GM21619 (cell line): ENCODE data around the gene UBE2S.

Source experiments
- ATAC-seq: cut with Tn5 transposase; IDR thresholded peaks from one replicate; pipeline ENCODE4 v1.9.1; 2021; ENCODE audit not compliant: unreplicated experiment

UBE2S gene

DNA sequence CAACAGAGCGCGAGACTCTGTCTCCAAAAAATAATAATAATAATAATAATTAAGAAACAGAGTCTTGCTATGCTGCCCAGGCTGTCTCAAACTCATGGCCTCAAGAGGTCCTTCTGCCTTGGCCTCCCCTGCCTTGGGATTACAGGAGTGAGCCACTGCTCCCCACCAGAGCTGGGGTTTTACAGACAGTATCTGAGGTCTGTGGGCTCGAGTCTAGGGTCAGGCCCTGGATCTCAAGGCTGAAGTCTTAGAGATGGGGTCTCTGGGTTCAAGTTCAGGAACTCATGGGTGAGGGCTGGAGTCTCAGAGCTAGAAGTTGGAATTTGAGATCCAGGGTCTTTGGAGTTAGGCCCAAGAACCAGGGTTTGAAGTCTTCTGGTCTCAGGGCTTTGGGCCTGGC lies 40.8 kb downstream of the UBE2S start:
- no peak for ATAC-seq

DNA sequence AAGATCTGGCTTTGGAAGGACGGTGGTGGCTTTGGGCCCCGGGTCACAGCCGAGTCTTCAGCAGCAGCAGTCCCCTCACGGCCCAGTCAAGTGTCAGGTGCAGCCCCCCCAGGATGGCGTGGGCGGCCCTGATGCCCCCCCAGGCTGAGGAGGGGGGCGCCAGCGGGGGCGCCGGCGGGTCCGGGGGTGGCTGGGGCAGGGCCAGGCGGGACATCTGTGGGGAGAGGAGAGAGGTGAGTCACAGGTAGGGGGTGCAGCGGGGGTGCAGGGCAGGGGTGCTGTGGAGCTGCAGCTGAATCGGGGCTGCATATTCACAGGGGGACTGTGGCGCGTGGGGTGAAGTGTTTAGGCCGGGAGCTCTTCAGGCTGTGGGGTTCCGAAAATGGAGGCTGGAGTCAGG lies 41.6 kb downstream of the UBE2S start:
- no peak for ATAC-seq

DNA sequence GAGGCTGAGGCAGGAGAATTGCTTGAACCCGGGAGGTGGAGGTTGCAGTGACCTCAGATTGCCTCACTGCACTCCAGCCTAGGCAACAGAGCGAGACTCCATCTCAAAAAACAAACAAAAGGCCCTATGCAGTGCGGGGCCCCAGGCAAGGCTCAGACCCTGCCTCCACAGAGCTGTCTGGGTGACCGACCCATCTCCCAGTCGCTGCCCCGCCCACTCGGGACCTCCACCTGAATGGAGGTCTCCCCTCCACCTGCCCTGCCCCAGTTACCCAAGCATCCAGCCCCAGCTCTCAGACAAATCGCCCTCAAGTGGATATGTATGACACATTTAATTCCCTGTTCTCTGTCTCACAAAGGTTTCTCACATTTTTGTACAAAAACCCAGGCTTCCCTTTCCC lies 42.3 kb downstream of the UBE2S start:
- no peak for ATAC-seq

DNA sequence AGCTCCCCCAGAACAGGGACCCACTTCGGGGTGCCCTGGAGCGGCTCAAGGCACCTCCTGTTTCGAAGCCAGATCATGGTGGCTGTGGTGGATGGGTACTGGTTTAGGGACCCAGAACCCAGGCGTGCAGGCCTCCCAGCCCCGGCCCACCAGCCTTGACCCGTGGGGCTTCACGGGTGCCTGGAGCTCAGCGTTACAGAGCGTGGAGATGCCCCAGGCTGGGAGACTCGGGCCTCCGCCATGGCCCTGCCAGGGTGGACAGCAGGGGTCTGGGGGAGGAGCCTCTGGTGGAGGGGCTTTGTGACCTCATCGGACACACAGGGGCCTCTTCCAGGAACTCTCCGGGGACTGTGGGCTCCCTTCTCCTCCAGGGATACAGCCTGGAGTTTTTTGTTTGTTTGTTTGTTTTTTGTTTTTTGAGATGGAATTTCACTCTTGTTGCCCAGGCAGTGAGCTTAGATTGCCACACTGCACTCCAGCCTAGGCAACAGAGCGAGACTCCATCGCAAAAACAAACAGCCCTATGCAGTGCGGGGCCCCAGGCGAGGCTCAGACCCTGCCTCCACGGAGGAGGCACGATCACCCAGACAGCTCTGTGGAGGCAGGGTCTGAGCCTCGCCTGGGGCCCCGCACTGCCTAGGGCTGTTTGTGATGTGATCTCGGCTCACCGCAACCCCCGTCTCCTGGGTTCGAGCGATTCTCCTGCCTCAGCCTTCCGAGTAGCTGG lies 44.4 kb downstream of the UBE2S start, which contains the start of gene GARIN5B:
Gene GARIN5B (minus strand): TSS at position 271 of the 727 bp plus-strand sequence. CDS start 194 bp downstream, at position 77.
- ATAC-seq: no peak

DNA sequence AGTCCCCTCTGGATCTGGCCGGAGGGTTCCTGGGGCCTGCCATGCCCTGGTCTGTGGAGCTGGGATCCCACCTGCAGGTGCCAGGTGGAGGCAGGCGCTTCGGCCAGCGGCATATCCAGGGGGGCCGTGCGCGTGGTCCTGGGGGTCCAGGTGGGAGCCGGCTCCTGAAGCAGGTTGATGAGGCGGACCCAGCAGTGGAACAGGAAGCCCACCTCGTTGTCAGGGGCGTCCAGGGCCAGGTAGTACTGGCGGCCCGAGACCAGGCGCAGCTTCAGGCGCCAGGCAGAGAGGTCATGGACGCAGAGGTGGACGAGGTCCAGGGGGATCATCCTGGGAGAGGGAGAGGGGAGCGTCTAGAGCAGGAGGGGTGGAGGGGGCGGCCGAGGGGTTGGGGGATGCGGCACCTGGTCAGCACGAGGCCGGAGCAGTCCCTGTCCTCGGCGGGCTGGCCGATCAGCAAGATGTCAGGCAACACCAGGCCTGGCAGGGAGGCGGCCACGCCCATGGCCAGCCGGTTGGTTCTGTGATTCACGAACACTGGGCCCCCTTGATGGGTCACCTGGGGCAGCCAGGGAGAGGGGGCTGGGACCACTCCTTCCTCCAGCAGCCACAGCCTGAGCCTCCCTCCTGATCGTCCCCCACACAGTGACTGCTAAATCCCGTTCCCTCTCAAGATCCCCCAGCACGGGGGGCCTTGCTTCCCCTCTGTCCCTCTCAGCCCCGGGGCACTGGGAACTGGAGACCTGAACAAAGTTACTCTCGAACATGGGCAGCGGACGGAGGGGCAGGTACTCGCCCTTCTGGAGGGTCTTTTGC lies 45.2 kb downstream of the UBE2S start:
- ATAC-seq: no peak

DNA sequence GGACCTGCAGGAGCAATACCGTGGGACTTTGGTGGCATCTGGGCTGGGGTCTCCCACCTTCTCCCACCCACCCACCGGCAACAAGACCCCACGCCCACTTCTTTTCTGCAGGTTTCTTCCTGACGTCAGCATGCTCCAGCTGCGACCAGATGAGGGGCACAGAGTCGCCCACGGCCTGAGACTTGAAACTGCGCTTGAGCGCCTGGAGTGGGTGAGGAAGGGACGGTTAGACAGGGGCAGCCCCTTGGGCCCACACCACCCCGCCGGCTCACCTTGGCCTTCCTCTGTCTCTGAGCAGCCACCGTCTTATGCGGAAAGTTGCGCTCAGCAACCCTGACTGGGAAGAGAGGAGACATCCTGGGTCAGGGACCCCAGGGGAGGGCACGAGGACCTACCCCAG lies 46.7 kb downstream of the UBE2S start:
- ATAC-seq: no peak

DNA sequence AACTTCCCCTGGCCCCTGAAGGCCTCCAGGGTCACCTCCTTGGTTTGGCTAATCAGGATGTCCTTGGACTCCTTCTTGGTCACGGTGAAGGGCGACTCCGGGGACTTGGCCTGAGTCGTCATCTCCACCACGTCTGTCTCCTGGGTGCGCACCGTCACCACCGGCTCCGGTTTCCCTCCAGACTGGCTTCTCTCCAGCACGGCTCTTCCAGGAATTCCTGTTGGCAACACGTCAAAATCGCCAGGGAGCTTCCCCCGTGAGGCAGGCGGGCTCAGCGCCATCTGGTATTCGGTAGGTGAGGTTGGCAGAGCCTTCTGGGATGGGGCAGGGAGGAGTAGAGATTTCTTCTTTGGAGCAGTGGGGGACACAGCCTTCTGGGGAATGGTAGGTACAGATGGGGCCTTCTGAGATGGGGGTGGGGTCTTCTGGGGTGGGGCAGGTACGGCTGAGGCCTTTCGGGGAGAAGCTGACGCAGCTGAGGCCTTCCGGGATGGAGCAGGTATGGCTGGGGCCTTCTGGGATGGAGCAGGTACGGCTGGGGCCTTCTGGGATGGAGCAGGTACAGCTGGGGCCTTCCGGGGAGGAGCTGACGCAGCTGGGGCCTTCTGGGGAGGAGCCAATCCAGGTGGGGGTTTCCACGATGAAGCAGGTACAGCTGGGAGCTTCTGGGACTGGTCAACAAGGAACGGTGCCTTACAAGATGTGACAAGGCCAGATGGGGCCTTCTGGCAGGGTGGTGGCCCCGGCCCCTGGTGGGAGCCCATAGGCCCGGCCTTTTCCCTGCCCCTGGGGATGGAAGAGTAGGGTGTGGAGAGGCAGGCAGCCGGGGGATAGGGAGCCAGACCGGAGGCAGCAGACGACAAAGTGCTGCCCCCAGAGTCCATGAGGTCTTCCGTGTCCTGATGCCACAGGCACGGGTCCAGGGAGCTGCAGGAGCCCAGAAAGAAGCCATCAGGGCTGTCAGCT lies 48.4 kb downstream of the UBE2S start:
- no peak for ATAC-seq

DNA sequence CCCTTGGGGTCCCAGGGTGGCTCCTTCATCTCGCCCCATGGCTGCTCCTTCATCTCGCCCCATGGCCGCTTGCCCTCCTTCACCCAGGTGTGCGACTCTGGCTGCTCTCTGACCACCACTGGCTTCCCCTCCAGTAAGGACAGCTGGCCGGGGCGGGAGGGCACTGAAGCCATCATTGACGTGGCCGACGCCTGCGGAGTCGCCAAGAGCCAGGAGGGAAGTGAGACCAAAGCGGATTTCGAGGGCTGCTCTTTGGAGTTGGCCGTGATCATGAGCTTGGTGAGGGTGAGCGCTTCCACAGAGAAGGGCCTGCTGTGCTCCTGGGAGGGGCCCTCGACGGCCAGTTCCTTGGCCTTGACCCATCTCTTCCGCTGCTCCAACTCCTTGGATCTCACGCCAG lies 49.1 kb downstream of the UBE2S start:
- ATAC-seq: no peak

DNA sequence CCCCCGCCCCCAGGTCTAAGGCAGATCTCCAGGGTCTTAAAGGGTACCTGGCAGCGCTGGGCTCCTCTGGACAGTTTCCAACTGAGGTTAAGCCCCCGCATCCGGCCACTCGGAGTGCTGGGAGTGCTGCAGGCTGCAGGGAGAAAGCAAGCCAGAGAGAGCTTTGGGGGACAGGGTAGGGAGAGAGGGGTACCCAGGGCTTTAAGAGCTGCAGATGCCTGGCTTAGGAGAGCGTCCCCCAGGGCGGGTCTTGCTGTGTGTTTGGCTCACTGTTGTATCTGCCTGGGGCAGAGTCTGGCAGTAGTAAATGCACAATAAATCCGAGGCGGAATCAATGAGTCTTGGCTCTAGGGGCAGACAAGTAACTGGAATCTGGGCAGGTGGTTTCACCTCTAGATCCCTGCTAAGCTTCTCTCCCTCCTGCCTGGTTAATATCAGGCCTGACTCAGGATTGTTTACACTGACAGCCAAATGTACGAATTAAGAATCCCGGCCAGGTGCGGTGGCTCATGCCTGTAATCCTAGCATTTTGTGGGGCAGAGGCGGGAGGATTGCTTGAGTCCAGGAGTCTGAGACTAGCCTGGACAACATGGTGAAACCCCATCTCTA lies 52.3 kb downstream of the UBE2S start:
- ATAC-seq: no peak

DNA sequence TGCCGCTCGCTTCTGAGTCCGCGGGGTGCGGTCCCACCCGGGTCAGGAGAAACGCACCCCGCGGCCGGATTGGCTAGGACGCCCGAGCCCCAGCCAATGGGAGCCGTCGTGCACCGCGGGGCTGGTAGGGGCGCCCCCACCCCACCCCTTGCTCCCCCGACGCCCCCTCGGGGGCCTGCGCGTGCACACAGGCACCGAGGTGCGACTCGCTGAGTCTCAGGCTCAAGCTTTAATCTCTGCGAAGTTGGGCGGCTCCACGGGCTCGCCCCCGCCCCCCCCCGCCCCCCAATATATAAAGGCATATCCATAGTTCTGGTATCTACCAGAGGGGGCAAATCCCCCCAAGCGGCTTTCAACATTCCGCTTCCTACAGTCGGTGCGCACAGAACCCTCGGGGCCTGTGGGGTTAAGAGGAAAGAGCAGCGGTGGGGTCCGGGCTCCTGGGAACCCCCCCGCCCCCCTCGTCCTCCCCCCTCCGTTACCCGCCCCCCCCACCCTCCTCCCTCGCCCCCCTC lies 52.8 kb downstream of the UBE2S start, which contains the start of gene COX6B2:
Gene COX6B2 (minus strand): TSS at position 22 of the 515 bp plus-strand sequence. CDS start 198 bp downstream, outside the sequence.
- ATAC-seq: no peak

DNA sequence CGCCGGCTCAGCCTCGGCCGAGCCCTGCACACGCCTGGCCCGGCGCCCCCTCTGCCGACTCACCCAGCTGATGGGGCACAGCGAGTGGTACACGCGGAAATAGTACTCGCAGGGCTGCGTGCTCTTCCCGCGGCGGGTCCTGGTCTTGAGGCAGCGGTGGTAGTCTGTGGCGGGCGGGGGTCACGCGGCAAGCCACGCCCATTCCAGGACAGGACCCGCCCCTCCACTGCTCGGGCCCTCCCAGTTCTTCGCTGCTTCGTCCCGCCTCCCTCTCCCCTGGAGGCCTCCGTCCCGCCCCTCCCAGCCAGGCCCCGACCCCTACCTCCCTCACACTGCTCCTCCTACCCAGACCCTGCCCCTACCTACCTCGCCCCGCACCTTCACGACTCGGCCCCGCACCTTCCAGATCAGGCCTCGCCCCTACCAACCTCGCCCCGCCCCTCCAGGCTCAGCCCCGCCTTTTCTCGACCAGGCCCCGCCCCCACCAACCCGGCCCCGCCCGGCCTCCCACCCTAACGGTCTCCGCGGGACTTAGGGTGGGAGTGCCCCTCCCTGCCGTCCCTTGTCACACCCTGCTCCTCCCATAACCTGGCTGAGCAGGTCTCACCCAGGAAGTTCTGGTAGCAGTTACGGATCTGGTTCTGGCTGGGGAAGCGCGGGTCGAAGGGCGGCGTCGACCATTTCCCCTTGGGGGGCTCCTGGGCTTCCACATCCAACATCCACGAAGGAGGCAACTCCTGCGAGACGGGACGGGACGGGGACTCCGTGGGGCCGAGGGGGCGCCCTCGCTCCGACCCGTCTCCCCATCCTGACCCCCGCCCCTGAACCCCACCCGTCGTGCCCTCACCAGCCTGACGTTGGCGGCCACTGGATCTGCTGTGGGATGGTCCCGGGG lies 53.5 kb downstream of the UBE2S start:
- no peak for ATAC-seq

DNA sequence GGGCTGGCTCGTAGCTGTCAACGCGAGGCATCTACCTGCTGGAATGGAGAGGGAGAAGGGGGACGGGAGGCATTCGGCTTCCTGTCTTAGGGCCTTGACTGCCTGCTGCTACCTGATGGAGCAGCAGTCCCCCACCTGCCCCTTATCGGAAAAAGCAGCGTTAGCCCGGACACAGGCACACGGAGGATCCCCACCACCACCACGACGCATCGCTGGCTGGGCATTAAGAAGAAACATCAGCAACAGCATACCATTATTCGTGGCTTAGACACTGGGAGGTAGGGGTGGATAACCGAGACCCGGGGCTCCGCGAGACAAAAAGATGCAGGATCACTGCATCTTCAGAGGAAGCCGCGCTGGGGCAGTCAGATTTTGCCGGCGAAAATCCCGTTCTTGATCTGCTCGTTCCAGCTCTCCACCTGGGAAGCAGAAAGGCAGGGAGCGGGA lies 54.2 kb downstream of the UBE2S start:
- ATAC-seq: no peak

DNA sequence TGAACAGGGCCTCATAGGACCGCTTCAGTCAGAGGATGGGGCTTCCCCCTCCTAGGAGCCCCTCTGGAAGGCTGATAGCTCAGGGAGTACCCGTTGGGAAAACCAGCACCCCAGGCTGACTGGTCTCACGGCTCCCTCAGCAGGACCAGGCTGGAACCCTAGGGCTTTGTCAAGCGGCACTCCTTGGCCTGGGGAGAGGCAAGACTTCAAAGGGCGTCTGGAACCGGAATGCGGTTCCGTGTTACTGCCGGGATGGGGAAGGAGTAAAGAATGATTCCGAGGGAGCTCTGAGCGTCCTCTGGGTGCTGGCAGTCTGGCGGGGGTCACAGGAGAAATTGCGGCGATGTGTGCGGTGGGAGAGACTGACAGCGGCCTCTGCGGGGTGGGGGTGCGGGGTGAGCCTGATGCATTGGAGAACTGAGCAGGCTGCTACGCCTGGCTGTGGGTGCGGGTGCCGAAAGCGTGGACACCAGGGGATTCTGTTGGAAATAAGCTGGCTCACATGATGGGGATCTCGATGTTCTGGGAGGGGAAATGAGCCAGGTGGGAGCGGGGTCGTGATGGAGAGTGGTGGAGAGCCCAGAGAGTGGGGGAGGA lies 54.9 kb downstream of the UBE2S start:
- ATAC-seq: no peak

DNA sequence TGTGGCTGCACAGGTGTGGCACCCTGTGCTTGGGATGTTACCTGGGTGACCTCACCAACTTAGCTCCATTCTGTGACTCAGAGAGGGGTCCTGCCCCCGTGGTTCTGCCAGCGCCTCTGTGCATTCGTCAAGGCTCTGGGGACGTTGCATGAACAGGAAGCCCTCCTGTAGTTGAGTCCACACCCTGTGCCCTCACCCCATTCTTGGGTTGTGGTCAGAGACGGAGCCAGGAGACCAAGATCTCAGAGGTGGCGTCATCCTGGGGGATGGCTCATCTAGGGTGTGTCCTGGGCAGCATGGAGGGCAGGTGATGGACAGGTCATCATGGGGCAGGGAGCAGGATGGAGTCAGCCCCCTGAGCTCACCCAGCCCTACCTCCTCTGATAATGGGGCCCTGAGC lies 55.5 kb downstream of the UBE2S start:
- no peak for ATAC-seq

DNA sequence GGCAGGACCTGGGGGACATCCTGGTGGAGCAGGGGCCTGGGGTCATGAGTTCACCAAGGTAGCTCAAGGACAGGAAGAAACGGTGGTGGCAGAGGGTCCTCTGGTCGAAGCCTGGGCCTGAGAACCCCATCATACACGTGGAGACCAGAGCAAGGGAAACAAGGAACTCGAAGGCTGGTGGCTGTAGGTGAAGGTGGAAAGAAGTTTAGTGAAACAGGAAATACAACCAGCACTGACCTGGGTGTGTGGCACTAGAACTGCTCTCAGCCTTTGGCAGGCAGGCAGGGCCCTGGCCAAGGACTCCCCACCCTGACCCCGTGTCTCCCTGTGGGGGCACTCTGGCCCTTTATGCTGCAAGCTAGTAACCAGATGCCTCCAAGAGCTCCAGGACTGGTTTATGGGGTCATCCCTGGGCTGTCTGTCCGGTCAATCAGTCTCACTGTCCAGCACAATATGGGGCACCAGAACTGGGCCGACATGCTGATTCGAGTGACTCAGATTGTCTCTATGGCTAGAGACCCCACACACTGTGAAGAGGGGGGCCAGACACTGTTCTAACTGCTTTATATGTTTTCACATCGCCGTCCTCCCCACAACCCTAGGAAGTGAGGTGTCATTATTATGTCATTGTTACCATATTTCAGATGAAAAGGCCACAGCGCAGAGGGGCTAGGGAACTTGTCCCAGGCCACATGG lies 56.8 kb downstream of the UBE2S start:
- ATAC-seq: no peak
